Measurements from ENCODE around the gene ZNF358. TPM values are rescaled to one million over a fixed set of nuclear protein-coding genes. Genes with fewer than 3 reads are reported as not detected.

The ZNF358 gene
- total and polyA plus RNA-seq, 2 of the 13 experiments (the other 11 are each of a cell fraction or from before 2014, with no cell fraction given) = 9.1 to 37.0 TPM

DNA sequence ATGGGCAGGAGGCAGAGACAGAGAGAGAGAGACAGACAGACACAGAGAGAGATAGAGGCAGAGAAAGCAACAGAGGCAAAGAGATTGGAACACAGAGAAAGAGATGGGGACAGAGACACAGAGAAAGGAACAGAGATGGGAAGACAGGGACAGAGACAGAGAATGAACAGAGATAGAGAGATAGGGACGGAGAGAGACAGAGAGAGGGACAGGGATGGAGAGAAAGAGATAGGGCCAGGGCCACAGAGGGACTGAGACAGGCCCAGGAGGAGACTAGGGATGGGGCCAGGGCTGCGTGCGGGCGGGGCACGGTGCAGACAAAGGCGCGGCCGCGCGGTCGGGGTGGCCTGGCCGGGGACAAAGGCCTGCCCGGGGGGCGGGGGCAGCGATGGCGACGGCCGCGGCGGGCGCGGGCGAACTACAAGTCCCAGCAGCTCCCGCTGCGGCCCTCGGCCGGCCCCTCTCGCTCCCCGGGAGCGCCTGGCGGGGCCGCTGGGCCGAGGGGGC lies at the start of gene ZNF358 (continued):
- TF ChIP-seq, protein P1, sequence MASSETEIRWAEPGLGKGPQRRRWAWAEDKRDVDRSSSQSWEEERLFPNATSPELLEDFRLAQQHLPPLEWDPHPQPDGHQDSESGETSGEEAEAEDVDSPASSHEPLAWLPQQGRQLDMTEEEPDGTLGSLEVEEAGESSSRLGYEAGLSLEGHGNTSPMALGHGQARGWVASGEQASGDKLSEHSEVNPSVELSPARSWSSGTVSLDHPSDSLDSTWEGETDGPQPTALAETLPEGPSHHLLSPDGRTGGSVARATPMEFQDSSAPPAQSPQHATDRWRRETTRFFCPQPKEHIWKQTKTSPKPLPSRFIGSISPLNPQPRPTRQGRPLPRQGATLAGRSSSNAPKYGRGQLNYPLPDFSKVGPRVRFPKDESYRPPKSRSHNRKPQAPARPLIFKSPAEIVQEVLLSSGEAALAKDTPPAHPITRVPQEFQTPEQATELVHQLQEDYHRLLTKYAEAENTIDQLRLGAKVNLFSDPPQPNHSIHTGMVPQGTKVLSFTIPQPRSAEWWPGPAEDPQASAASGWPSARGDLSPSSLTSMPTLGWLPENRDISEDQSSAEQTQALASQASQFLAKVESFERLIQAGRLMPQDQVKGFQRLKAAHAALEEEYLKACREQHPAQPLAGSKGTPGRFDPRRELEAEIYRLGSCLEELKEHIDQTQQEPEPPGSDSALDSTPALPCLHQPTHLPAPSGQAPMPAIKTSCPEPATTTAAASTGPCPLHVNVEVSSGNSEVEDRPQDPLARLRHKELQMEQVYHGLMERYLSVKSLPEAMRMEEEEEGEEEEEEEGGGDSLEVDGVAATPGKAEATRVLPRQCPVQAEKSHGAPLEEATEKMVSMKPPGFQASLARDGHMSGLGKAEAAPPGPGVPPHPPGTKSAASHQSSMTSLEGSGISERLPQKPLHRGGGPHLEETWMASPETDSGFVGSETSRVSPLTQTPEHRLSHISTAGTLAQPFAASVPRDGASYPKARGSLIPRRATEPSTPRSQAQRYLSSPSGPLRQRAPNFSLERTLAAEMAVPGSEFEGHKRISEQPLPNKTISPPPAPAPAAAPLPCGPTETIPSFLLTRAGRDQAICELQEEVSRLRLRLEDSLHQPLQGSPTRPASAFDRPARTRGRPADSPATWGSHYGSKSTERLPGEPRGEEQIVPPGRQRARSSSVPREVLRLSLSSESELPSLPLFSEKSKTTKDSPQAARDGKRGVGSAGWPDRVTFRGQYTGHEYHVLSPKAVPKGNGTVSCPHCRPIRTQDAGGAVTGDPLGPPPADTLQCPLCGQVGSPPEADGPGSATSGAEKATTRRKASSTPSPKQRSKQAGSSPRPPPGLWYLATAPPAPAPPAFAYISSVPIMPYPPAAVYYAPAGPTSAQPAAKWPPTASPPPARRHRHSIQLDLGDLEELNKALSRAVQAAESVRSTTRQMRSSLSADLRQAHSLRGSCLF (CRISPR knock-in tag; IDR thresholded peaks at IDR 0.05; ENCODE audit: borderline replicate concordance) = no peak
- TF ChIP-seq CBFB (CRISPR knock-in tag; IDR thresholded peaks at IDR 0.05) (no peak), RBFOX2 (IDR thresholded peaks at IDR 0.05; ENCODE audit: low read depth, low read length) (peak; percentile 70; the same call in 1 of the 2 replicates), EP300 (IDR thresholded peaks at IDR 0.05; ENCODE audit: low read depth in 2 of 2, low read length in 2 of 2) (no peak), EP300 (CRISPR knock-in tag; IDR thresholded peaks at IDR 0.05; ENCODE audit: borderline replicate concordance) (no peak), ZFP36 (IDR thresholded peaks at IDR 0.05; ENCODE audit: borderline replicate concordance, low read depth, low read length, partially characterized antibody) (no peak), KMT2A (CRISPR knock-in tag; IDR thresholded peaks at IDR 0.05) (no peak), ELF4 (CRISPR knock-in tag; IDR thresholded peaks at IDR 0.05; ENCODE audit: borderline replicate concordance) (no peak), POGZ (CRISPR knock-in tag; IDR thresholded peaks at IDR 0.05) (no peak), DNMT1 (CRISPR knock-in tag; IDR thresholded peaks at IDR 0.05) (no peak), FLYWCH1 (CRISPR knock-in tag; IDR thresholded peaks at IDR 0.05) (no peak)
- TF ChIP-seq, protein P2, sequence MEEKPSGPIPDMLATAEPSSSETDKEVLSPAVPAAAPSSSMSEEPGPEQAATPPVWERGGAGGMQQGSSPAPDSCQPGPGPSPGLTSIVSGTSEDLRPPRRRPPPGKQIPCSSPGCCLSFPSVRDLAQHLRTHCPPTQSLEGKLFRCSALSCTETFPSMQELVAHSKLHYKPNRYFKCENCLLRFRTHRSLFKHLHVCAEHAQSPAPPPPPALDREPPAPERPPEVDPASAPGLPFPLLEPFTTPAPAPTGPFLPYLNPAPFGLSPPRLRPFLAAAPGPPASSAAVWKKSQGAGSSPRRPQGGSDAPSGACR (CRISPR knock-in tag; IDR thresholded peaks at IDR 0.05) = no peak
- TF ChIP-seq, protein P3, sequence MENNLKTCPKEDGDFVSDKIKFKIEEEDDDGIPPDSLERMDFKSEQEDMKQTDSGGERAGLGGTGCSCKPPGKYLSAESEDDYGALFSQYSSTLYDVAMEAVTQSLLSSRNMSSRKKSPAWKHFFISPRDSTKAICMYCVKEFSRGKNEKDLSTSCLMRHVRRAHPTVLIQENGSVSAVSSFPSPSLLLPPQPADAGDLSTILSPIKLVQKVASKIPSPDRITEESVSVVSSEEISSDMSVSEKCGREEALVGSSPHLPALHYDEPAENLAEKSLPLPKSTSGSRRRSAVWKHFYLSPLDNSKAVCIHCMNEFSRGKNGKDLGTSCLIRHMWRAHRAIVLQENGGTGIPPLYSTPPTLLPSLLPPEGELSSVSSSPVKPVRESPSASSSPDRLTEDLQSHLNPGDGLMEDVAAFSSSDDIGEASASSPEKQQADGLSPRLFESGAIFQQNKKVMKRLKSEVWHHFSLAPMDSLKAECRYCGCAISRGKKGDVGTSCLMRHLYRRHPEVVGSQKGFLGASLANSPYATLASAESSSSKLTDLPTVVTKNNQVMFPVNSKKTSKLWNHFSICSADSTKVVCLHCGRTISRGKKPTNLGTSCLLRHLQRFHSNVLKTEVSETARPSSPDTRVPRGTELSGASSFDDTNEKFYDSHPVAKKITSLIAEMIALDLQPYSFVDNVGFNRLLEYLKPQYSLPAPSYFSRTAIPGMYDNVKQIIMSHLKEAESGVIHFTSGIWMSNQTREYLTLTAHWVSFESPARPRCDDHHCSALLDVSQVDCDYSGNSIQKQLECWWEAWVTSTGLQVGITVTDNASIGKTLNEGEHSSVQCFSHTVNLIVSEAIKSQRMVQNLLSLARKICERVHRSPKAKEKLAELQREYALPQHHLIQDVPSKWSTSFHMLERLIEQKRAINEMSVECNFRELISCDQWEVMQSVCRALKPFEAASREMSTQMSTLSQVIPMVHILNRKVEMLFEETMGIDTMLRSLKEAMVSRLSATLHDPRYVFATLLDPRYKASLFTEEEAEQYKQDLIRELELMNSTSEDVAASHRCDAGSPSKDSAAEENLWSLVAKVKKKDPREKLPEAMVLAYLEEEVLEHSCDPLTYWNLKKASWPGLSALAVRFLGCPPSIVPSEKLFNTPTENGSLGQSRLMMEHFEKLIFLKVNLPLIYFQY (CRISPR knock-in tag; IDR thresholded peaks at IDR 0.05; ENCODE audit: borderline replicate concordance) = no peak

Data from HepG2 (cell line).